WTC11 (cell line): ENCODE results near the gene GTPBP6. TPM values are rescaled to one million over a fixed set of nuclear protein-coding genes. Genes with fewer than 3 reads are reported as not detected.
A peak's percentile ranks its signal among the peaks of the same experiment; 100 is the strongest.

Experiments used
- ATAC-seq: fragments of 200-7000 bp; cut with Tn5 transposase; 2 replicates; pipeline ENCODE4 v1.10.0; 2021; ENCODE audit warnings: mild to moderate bottlenecking, moderate library complexity
- CTCF ChIA-PET: fragments of 300-600 bp; sonication (Branson Sonifier 250); formaldehyde crosslinking; loops from one replicate; lab custom pipeline; 2021; ENCODE audit warnings: antibody characterized with exemption; lab: Charles Lee
- POLR2A ChIA-PET: fragments of 350-600 bp; sonication (Branson Sonifier 250); formaldehyde crosslinking; loops from one replicate; lab custom pipeline; 2021; ENCODE audit warnings: antibody characterized with exemption; lab: Charles Lee
- DNase-seq: peaks from one replicate; pipeline ENCODE4 v3.0.0; 2021; ENCODE audit warnings: low spot score
- H3K27ac Mint-ChIP-seq: 2 replicates; pipeline ENCODE4 v1.8.0; 2021; ENCODE audit warnings: mixed read lengths
- H3K27me3 Mint-ChIP-seq: 2 replicates; pipeline ENCODE4 v1.8.0; 2021; ENCODE audit warnings: low read depth, mild to moderate bottlenecking, moderate library complexity, mixed read lengths
- H3K36me3 Mint-ChIP-seq: 2 replicates; pipeline ENCODE4 v1.8.0; 2021; ENCODE audit warnings: mixed read lengths
- H3K4me1 Mint-ChIP-seq: 2 replicates; pipeline ENCODE4 v1.8.0; 2022; ENCODE audit warnings: mixed read lengths
- H3K4me3 Mint-ChIP-seq: 2 replicates; pipeline ENCODE4 v1.8.0; 2021; ENCODE audit warnings: mild to moderate bottlenecking, moderate library complexity, mixed read lengths
- H3K9me3 Mint-ChIP-seq: 2 replicates; pipeline ENCODE4 v1.8.0; 2021; ENCODE audit warnings: mixed read lengths
- ELF4 ChIP-seq: sonication (generic); formaldehyde crosslinking; IDR thresholded peaks from 2 replicates; pipeline ENCODE4 v1.8.1; 2022; ENCODE audit warnings: low read depth, mild to moderate bottlenecking, moderate library complexity, missing genetic modification reagents
- HMGA2 ChIP-seq: fragments of 250-450 bp; sonication (Bioruptor Pico); IDR thresholded peaks from 2 replicates; pipeline ENCODE4 v1.4.0; 2021; ENCODE audit warnings: mild to moderate bottlenecking, moderate library complexity
- MYBL2 ChIP-seq: sonication (generic); formaldehyde crosslinking; IDR thresholded peaks from 2 replicates; pipeline ENCODE4 v1.8.1; 2023; ENCODE audit warnings: mild to moderate bottlenecking, moderate library complexity, missing genetic modification reagents
- NFE2L1 ChIP-seq: sonication (generic); formaldehyde crosslinking; IDR thresholded peaks from 2 replicates; pipeline ENCODE4 v1.8.1; 2023; ENCODE audit warnings: missing genetic modification reagents
- NFYB ChIP-seq: sonication (generic); formaldehyde crosslinking; conservative IDR thresholded peaks from 2 replicates; pipeline ENCODE4 v1.8.0; 2022; ENCODE audit warnings: low read depth, missing genetic modification reagents
- RORB ChIP-seq: fragments of 250-450 bp; sonication (Bioruptor Pico); IDR thresholded peaks from 2 replicates; pipeline ENCODE4 v1.9.0; 2021; ENCODE audit warnings: mild to moderate bottlenecking
- SMAD4 ChIP-seq: sonication (generic); formaldehyde crosslinking; IDR thresholded peaks from 2 replicates; pipeline ENCODE4 v1.8.0; 2022; ENCODE audit warnings: mild to moderate bottlenecking, missing genetic modification reagents
- SP1 ChIP-seq: sonication (generic); formaldehyde crosslinking; conservative IDR thresholded peaks from 2 replicates; pipeline ENCODE4 v1.8.1; 2022; ENCODE audit warnings: missing genetic modification reagents
- ZNF263 ChIP-seq: sonication (generic); formaldehyde crosslinking; IDR thresholded peaks from 2 replicates; pipeline ENCODE4 v1.8.1; 2022; ENCODE audit warnings: low read depth, mild to moderate bottlenecking, moderate library complexity, missing genetic modification reagents
- ZNF317 ChIP-seq: sonication (generic); formaldehyde crosslinking; IDR thresholded peaks from 2 replicates; pipeline ENCODE4 v1.8.1; 2023; ENCODE audit warnings: low read depth, mild to moderate bottlenecking, moderate library complexity, missing genetic modification reagents, borderline replicate concordance
- ZNF396 ChIP-seq: fragments of 250-450 bp; sonication (Bioruptor Pico); IDR thresholded peaks from 2 replicates; pipeline ENCODE4 v1.8.0; 2021; ENCODE audit warnings: mild to moderate bottlenecking, moderate library complexity, borderline replicate concordance
- total RNA-seq: library from RNA; stranded (reverse); gene quantifications from 3 replicates; pipeline ENCODE4 v1.2.3, GENCODE V29; 2021
- TF ChIP-seq, protein P1 (sequence below): fragments of 250-450 bp; sonication (Bioruptor Pico); IDR thresholded peaks from 2 replicates; pipeline ENCODE4 v1.9.0; 2021; ENCODE audit warnings: mild to moderate bottlenecking
- TF ChIP-seq, protein P2 (sequence below): sonication (generic); formaldehyde crosslinking; IDR thresholded peaks from 2 replicates; pipeline ENCODE4 v1.8.0; 2022; ENCODE audit warnings: mild to moderate bottlenecking, missing genetic modification reagents
- TF ChIP-seq, protein P3 (sequence below): sonication (generic); formaldehyde crosslinking; IDR thresholded peaks from 2 replicates; pipeline ENCODE4 v1.8.1; 2023; ENCODE audit warnings: mild to moderate bottlenecking, missing genetic modification reagents, borderline replicate concordance
- TF ChIP-seq, protein P4 (sequence below): fragments of 250-450 bp; sonication (Bioruptor Pico); IDR thresholded peaks from 2 replicates; pipeline ENCODE4 v1.9.0; 2021; ENCODE audit warnings: mild to moderate bottlenecking
- TF ChIP-seq, protein P5 (sequence below): sonication (generic); formaldehyde crosslinking; IDR thresholded peaks from 2 replicates; pipeline ENCODE4 v1.8.1; 2022; ENCODE audit warnings: low read depth, mild to moderate bottlenecking, moderate library complexity, missing genetic modification reagents, borderline replicate concordance
- TF ChIP-seq, protein P6 (sequence below): sonication (generic); formaldehyde crosslinking; IDR thresholded peaks from 2 replicates; pipeline ENCODE4 v1.8.0; 2023; ENCODE audit warnings: mild to moderate bottlenecking, missing genetic modification reagents
- TF ChIP-seq, protein P7 (sequence below): sonication (generic); formaldehyde crosslinking; IDR thresholded peaks from 2 replicates; pipeline ENCODE4 v1.8.0; 2022; ENCODE audit warnings: missing genetic modification reagents
- TF ChIP-seq, protein P8 (sequence below): sonication (generic); formaldehyde crosslinking; IDR thresholded peaks from 2 replicates; pipeline ENCODE4 v1.8.1; 2023; ENCODE audit warnings: mild to moderate bottlenecking, missing genetic modification reagents, moderate library complexity

The GTPBP6 gene
- total RNA-seq, 1 experiment from 2014 or later, result 63.9 TPM

DNA sequence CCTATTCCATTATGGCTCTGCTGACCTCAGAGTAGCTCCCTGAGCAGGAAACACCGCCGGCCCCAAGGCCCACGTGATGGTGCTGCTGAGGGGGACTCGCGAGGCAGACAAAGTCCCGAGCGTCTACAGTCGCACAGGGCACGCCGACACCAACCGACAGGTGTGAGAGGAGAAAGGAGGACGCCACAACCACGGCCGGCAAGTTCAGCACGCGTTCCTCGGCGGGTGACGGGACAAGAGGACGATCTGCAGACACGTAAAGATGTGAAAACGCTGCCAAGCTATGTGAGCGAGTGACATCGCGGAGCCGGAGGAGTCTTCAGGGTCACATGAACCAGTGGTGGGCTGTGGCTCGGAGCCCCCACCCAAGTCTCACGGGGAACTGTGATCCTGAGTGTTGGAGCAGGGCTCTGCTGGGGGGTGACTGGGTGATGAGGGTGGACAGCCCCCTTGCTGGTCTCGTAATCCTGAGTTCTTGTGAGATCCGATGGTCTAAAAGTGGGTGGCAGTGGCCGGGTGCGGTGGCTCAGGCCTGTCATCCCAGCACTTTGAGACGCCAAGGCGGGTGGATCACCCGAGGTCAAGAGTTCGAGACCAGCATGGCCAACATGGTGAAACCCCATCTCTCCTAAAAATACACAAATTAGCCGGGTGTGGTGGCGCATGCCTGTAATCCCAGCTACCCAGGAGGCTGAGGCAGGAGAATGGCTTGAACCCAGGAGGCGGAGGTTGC is 34.2 kb upstream of the GTPBP6 start:
- Mint-ChIP-seq H3K27ac (peak overlapping the region; percentile 85), H3K4me1 (0 out of 2 replicates have a peak, but pooled peaks cover 3% of the 10 kb centered on the region), H3K4me3 (no peak overlapping the region), H3K9me3 (no peaks in the 10 kb centered on the region), H3K36me3 (peaks cover 28% of the 10 kb centered on the region), H3K27me3 (no peaks in the 10 kb centered on the region)
- no peak for DNase-seq
- no peak for TF ChIP-seq ELF4 (CRISPR knock-in tag)
- no peak for TF ChIP-seq ZNF263 (CRISPR knock-in tag)
- TF ChIP-seq, protein P1, sequence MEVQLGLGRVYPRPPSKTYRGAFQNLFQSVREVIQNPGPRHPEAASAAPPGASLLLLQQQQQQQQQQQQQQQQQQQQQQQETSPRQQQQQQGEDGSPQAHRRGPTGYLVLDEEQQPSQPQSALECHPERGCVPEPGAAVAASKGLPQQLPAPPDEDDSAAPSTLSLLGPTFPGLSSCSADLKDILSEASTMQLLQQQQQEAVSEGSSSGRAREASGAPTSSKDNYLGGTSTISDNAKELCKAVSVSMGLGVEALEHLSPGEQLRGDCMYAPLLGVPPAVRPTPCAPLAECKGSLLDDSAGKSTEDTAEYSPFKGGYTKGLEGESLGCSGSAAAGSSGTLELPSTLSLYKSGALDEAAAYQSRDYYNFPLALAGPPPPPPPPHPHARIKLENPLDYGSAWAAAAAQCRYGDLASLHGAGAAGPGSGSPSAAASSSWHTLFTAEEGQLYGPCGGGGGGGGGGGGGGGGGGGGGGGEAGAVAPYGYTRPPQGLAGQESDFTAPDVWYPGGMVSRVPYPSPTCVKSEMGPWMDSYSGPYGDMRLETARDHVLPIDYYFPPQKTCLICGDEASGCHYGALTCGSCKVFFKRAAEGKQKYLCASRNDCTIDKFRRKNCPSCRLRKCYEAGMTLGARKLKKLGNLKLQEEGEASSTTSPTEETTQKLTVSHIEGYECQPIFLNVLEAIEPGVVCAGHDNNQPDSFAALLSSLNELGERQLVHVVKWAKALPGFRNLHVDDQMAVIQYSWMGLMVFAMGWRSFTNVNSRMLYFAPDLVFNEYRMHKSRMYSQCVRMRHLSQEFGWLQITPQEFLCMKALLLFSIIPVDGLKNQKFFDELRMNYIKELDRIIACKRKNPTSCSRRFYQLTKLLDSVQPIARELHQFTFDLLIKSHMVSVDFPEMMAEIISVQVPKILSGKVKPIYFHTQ (CRISPR knock-in tag), result no peak
- TF ChIP-seq, protein P2, sequence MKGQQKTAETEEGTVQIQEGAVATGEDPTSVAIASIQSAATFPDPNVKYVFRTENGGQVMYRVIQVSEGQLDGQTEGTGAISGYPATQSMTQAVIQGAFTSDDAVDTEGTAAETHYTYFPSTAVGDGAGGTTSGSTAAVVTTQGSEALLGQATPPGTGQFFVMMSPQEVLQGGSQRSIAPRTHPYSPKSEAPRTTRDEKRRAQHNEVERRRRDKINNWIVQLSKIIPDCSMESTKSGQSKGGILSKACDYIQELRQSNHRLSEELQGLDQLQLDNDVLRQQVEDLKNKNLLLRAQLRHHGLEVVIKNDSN (CRISPR knock-in tag), result no peak
- TF ChIP-seq NFE2L1, result no peak
- TF ChIP-seq HMGA2, result no peak
- TF ChIP-seq, protein P3, sequence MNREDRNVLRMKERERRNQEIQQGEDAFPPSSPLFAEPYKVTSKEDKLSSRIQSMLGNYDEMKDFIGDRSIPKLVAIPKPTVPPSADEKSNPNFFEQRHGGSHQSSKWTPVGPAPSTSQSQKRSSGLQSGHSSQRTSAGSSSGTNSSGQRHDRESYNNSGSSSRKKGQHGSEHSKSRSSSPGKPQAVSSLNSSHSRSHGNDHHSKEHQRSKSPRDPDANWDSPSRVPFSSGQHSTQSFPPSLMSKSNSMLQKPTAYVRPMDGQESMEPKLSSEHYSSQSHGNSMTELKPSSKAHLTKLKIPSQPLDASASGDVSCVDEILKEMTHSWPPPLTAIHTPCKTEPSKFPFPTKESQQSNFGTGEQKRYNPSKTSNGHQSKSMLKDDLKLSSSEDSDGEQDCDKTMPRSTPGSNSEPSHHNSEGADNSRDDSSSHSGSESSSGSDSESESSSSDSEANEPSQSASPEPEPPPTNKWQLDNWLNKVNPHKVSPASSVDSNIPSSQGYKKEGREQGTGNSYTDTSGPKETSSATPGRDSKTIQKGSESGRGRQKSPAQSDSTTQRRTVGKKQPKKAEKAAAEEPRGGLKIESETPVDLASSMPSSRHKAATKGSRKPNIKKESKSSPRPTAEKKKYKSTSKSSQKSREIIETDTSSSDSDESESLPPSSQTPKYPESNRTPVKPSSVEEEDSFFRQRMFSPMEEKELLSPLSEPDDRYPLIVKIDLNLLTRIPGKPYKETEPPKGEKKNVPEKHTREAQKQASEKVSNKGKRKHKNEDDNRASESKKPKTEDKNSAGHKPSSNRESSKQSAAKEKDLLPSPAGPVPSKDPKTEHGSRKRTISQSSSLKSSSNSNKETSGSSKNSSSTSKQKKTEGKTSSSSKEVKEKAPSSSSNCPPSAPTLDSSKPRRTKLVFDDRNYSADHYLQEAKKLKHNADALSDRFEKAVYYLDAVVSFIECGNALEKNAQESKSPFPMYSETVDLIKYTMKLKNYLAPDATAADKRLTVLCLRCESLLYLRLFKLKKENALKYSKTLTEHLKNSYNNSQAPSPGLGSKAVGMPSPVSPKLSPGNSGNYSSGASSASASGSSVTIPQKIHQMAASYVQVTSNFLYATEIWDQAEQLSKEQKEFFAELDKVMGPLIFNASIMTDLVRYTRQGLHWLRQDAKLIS (CRISPR knock-in tag), result no peak
- TF ChIP-seq NFYB (CRISPR knock-in tag), result no peak
- TF ChIP-seq, protein P4, sequence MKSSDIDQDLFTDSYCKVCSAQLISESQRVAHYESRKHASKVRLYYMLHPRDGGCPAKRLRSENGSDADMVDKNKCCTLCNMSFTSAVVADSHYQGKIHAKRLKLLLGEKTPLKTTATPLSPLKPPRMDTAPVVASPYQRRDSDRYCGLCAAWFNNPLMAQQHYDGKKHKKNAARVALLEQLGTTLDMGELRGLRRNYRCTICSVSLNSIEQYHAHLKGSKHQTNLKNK (CRISPR knock-in tag), result no peak
- TF ChIP-seq SMAD4 (CRISPR knock-in tag), result no peak
- TF ChIP-seq, protein P5, sequence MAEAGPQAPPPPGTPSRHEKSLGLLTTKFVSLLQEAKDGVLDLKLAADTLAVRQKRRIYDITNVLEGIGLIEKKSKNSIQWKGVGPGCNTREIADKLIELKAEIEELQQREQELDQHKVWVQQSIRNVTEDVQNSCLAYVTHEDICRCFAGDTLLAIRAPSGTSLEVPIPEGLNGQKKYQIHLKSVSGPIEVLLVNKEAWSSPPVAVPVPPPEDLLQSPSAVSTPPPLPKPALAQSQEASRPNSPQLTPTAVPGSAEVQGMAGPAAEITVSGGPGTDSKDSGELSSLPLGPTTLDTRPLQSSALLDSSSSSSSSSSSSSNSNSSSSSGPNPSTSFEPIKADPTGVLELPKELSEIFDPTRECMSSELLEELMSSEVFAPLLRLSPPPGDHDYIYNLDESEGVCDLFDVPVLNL, result no peak
- TF ChIP-seq ZNF396 (CRISPR knock-in tag), result no peak
- no peak for TF ChIP-seq ZNF317 (CRISPR knock-in tag)
- no peak for TF ChIP-seq RORB
- TF ChIP-seq, protein P6, sequence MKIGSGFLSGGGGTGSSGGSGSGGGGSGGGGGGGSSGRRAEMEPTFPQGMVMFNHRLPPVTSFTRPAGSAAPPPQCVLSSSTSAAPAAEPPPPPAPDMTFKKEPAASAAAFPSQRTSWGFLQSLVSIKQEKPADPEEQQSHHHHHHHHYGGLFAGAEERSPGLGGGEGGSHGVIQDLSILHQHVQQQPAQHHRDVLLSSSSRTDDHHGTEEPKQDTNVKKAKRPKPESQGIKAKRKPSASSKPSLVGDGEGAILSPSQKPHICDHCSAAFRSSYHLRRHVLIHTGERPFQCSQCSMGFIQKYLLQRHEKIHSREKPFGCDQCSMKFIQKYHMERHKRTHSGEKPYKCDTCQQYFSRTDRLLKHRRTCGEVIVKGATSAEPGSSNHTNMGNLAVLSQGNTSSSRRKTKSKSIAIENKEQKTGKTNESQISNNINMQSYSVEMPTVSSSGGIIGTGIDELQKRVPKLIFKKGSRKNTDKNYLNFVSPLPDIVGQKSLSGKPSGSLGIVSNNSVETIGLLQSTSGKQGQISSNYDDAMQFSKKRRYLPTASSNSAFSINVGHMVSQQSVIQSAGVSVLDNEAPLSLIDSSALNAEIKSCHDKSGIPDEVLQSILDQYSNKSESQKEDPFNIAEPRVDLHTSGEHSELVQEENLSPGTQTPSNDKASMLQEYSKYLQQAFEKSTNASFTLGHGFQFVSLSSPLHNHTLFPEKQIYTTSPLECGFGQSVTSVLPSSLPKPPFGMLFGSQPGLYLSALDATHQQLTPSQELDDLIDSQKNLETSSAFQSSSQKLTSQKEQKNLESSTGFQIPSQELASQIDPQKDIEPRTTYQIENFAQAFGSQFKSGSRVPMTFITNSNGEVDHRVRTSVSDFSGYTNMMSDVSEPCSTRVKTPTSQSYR (CRISPR knock-in tag), result no peak
- TF ChIP-seq, protein P7, sequence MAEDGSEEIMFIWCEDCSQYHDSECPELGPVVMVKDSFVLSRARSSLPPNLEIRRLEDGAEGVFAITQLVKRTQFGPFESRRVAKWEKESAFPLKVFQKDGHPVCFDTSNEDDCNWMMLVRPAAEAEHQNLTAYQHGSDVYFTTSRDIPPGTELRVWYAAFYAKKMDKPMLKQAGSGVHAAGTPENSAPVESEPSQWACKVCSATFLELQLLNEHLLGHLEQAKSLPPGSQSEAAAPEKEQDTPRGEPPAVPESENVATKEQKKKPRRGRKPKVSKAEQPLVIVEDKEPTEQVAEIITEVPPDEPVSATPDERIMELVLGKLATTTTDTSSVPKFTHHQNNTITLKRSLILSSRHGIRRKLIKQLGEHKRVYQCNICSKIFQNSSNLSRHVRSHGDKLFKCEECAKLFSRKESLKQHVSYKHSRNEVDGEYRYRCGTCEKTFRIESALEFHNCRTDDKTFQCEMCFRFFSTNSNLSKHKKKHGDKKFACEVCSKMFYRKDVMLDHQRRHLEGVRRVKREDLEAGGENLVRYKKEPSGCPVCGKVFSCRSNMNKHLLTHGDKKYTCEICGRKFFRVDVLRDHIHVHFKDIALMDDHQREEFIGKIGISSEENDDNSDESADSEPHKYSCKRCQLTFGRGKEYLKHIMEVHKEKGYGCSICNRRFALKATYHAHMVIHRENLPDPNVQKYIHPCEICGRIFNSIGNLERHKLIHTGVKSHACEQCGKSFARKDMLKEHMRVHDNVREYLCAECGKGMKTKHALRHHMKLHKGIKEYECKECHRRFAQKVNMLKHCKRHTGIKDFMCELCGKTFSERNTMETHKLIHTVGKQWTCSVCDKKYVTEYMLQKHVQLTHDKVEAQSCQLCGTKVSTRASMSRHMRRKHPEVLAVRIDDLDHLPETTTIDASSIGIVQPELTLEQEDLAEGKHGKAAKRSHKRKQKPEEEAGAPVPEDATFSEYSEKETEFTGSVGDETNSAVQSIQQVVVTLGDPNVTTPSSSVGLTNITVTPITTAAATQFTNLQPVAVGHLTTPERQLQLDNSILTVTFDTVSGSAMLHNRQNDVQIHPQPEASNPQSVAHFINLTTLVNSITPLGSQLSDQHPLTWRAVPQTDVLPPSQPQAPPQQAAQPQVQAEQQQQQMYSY (CRISPR knock-in tag), result no peak
- no peak for TF ChIP-seq SP1
- TF ChIP-seq MYBL2 (CRISPR knock-in tag), result no peak
- TF ChIP-seq, protein P8, sequence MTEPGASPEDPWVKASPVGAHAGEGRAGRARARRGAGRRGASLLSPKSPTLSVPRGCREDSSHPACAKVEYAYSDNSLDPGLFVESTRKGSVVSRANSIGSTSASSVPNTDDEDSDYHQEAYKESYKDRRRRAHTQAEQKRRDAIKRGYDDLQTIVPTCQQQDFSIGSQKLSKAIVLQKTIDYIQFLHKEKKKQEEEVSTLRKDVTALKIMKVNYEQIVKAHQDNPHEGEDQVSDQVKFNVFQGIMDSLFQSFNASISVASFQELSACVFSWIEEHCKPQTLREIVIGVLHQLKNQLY (CRISPR knock-in tag), result no peak
- POLR2A ChIA-PET, result no interaction called here
- CTCF ChIA-PET, result no interaction called here
- no peak for ATAC-seq
